Body of pancreas (tissue), 4 donors: ENCODE data around the gene ZDHHC24. TPM values are rescaled to one million over a fixed set of nuclear protein-coding genes. Genes with fewer than 3 reads are reported as not detected.

Experiments
- ATAC-seq: fragments of 150-250 bp; one replicate; pipeline ENCODE4 v1.9.1; 2016
- DNase-seq, 4 donors: peaks; one replicate each; pipeline ENCODE4 v3.0.0-alpha.2; 2019
- H3K27ac ChIP-seq, 4 donors: fragments of 200-600 bp; sonication (generic); 1 replicate in 3 of 4; 2 replicates in 1 of 4; pipeline versions ENCODE4 v1.5.1 to v1.6.1; 2016 to 2019; ENCODE audit warnings: mild to moderate bottlenecking in 1 of 4, mixed read lengths in 1 of 4, moderate library complexity in 1 of 4
- H3K27me3 ChIP-seq, 2 donors: fragments of 200-600 bp; sonication (generic); one replicate each; pipeline ENCODE4 v1.6.0; 2016; ENCODE audit warnings: mild to moderate bottlenecking in 1 of 2
- H3K36me3 ChIP-seq, 2 donors: fragments of 200-600 bp; sonication (generic); replicated peaks in 1 of 2; 2 replicates each; pipeline ENCODE4 v1.5.1; 2016; ENCODE audit warnings: low read depth in 2 of 2; ENCODE audit not compliant: insufficient read depth in 1 of 2
- H3K4me1 ChIP-seq: fragments of 200-600 bp; sonication (generic); one replicate; pipeline ENCODE4 v1.6.0; 2016
- H3K4me3 ChIP-seq, 2 donors: fragments of 200-600 bp; sonication (generic); 1 replicate in 1 of 2; 2 replicates in 1 of 2; pipeline ENCODE4 v1.5.1; 2016 to 2019
- H3K9me3 ChIP-seq, 3 donors: fragments of 200-600 bp; sonication (generic); 1 replicate in 2 of 3; 2 replicates in 1 of 3; pipeline ENCODE4 v1.5.1; 2016
- CTCF ChIP-seq, 7 experiments: fragments of 450-650 bp in 4 of 7; fragments of 200-600 bp in 3 of 7; sonication (generic) in 3 of 7; IDR thresholded peaks; one replicate each; pipeline ENCODE4 v1.5.1; 2016 to 2019; ENCODE audit warnings: antibody characterized with exemption in 7 of 7
- POLR2A ChIP-seq, 3 donors: fragments of 450-650 bp; IDR thresholded peaks; one replicate each; pipeline ENCODE4 v1.6.1; 2016; ENCODE audit warnings: antibody characterized with exemption in 3 of 3, mild to moderate bottlenecking in 2 of 3
- WGBS, 2 donors: methylation state at CpG; one replicate each; pipeline ENCODE4 v1.1.5; 2017; 5-methylcytosine and 5-hydroxymethylcytosine counted together
- intact Hi-C: fragments of 100-400 bp; cut with DNase I; formaldehyde crosslinking; loops from one replicate; pipeline ENCODE4 v1.15.1; 2023
- total RNA-seq, 2 donors: library from RNA; depleted of rRNA; stranded (reverse); fragments of >200 nt; gene quantifications; one replicate each; pipeline ENCODE4 v1.1.0, GENCODE V29; 2016

ZDHHC24 gene
- total RNA-seq, 2 donors from 2014 or later = 15.8 to 22.3 TPM

- H3K4me1 ChIP-seq = peaks cover under 1% of the 10 kb centered on the region
- TF ChIP-seq POLR2A (IDR thresholded peaks at IDR 0.05) = no peak
- TF ChIP-seq CTCF (IDR thresholded peaks at IDR 0.05) = no peak
- no peaks in the 10 kb centered on the region for H3K36me3 ChIP-seq
- no peak overlapping the region for H3K27ac ChIP-seq
- no peak for ATAC-seq
- intact Hi-C loops = no loop called here
- WGBS, 2 donors = 89 to 92% methylated on average over 11 of the region's 11 CpGs
- DNase-seq = no peak
- H3K9me3 ChIP-seq = no peaks in the 10 kb centered on the region
- H3K27me3 ChIP-seq = no peaks in the 10 kb centered on the region
- H3K4me3 ChIP-seq = no peak overlapping the region
Measured at GRCh38 chr11:66473167-66473566, 72.7 kb downstream of the ZDHHC24 start.

- H3K27ac ChIP-seq = no peak overlapping the region
- no peaks in the 10 kb centered on the region for H3K27me3 ChIP-seq
- DNase-seq = no peak
- H3K4me3 ChIP-seq = no peak overlapping the region
- ATAC-seq = no peak
- 91 to 93% methylated on average over 8 of the region's 9 CpGs for WGBS, 2 donors
- H3K36me3 ChIP-seq = no peaks in the 10 kb centered on the region
- H3K9me3 ChIP-seq = no peaks in the 10 kb centered on the region
- intact Hi-C loops = no loop called here
- TF ChIP-seq CTCF (IDR thresholded peaks at IDR 0.05) (no peak), POLR2A (IDR thresholded peaks at IDR 0.05) (no peak)
- peaks cover 10% of the 10 kb centered on the region for H3K4me1 ChIP-seq
Measured at GRCh38 chr11:66472054-66472453, 73.8 kb downstream of the ZDHHC24 start.

GRCh38 chr11:66471142-66471541 lies 74.7 kb downstream of the ZDHHC24 start:
- Histone ChIP-seq H3K9me3 (no peaks in the 10 kb centered on the region), H3K36me3 (no peaks in the 10 kb centered on the region), H3K27ac (no peak overlapping the region), H3K27me3 (no peaks in the 10 kb centered on the region), H3K4me1 (peaks cover 13% of the 10 kb centered on the region), H3K4me3 (no peak overlapping the region)
- ATAC-seq (no peak), DNase-seq (no peak)
- 92 to 95% methylated on average over 16 of the region's 16 CpGs for WGBS, 2 donors
- intact Hi-C loops = no loop called here
- no peak for TF ChIP-seq POLR2A (IDR thresholded peaks at IDR 0.05)

Other genes with a start within 250 kb of the ZDHHC24 start
- gene CD248, start 229.0 kb downstream of the ZDHHC24 start, total RNA-seq = 10 to 100 TPM; 10.6 to 86.0 TPM
- gene RIN1, start 209.6 kb downstream of the ZDHHC24 start, total RNA-seq = 10 to 100 TPM in 1 of 2 donors, under 1 TPM in 1; 0.99 to 11.4 TPM
- gene BRMS1, start 200.9 kb downstream of the ZDHHC24 start, total RNA-seq = 10 to 100 TPM; 19.4 to 23.1 TPM
- gene B4GAT1, start 198.4 kb downstream of the ZDHHC24 start, total RNA-seq = 10 to 100 TPM; 17.8 to 20.8 TPM
- gene SLC29A2, start 174.3 kb downstream of the ZDHHC24 start, total RNA-seq = 10 to 100 TPM in 1 of 2 donors, 1 to 10 TPM in 1; 5.4 to 14.2 TPM
- not detected for gene NPAS4, start 125.0 kb downstream of the ZDHHC24 start, total RNA-seq
- 10 to 100 TPM; 20.8 to 22.1 TPM for gene MRPL11, start 107.2 kb downstream of the ZDHHC24 start, total RNA-seq
- gene PELI3, start 79.1 kb downstream of the ZDHHC24 start, total RNA-seq = 10 to 100 TPM in 1 of 2 donors, 1 to 10 TPM in 1; 7.6 to 10.9 TPM
- gene DPP3, start 65.6 kb downstream of the ZDHHC24 start, total RNA-seq = 10 to 100 TPM; 15.8 to 52.4 TPM
- gene BBS1, start 35.4 kb downstream of the ZDHHC24 start, total RNA-seq = 10 to 100 TPM; 49.0 to 58.0 TPM
- not detected for gene ACTN3, start 855 bp upstream of the ZDHHC24 start, total RNA-seq
- gene CTSF, start 22.6 kb upstream of the ZDHHC24 start, total RNA-seq = 10 to 100 TPM; 55.8 to 61.3 TPM
- under 1 TPM in 1 of 2 donors, not detected in 1; under 0.01 TPM for gene CCDC87, start 47.0 kb upstream of the ZDHHC24 start, total RNA-seq
- gene CCS, start 47.1 kb upstream of the ZDHHC24 start, total RNA-seq = 10 to 100 TPM; 26.5 to 33.9 TPM
- gene RBM14, start 70.6 kb upstream of the ZDHHC24 start, total RNA-seq = 10 to 100 TPM; 29.8 to 37.6 TPM
- gene RBM4, start 92.7 kb upstream of the ZDHHC24 start, total RNA-seq = 10 to 100 TPM; 44.2 to 71.1 TPM
- gene RBM4B, start 131.8 kb upstream of the ZDHHC24 start, total RNA-seq = 10 to 100 TPM; 13.2 to 22.6 TPM
- gene SPTBN2, start 183.2 kb upstream of the ZDHHC24 start, total RNA-seq = 10 to 100 TPM; 40.0 to 52.1 TPM